Pericardium fibroblast (primary cell): ENCODE results near the gene CP. TPM values are rescaled to one million over a fixed set of nuclear protein-coding genes. Genes with fewer than 3 reads are reported as not detected.

Source experiments
- total RNA-seq: library from RNA; depleted of rRNA; stranded (reverse); fragments of >200 nt; gene quantifications from 2 replicates; pipeline ENCODE4 v1.2.3, GENCODE V29; 2015

The CP gene
- total RNA-seq: 0.47 TPM in 1 of 2 replicates, not detected in the other

GRCh38 chr3:149221783-149222517, at the start of gene CP:
Gene CP (minus strand): TSS chr3:149221829. CDS start chr3:149221792, 37 bp downstream.

GRCh38 chr3:149129326-149130205, 92.1 kb downstream of the CP start, which contains the start of gene HPS3:
Gene HPS3 (plus strand): TSS chr3:149129638. CDS start chr3:149129724, 86 bp downstream.

Other genes with a start within 250 kb of the CP start
- 31.7 and 66.7 TPM in 2 replicates for gene GYG1, start 230.3 kb downstream of the CP start, total RNA-seq
- 15.7 and 19.4 TPM in 2 replicates for gene HLTF, start 135.3 kb downstream of the CP start, total RNA-seq
- 12.7 and 16.5 TPM in 2 replicates for gene HPS3, start 92.2 kb downstream of the CP start, total RNA-seq
- under 0.01 and 7.1 TPM in 2 replicates for gene TM4SF18, start 111.8 kb upstream of the CP start, total RNA-seq
- 84.4 and 223 TPM in 2 replicates for gene TM4SF1, start 155.8 kb upstream of the CP start, total RNA-seq